GM12878 (cell line): ENCODE measurements around the gene SV2B. TPM values are rescaled to one million over a fixed set of nuclear protein-coding genes. Genes with fewer than 3 reads are reported as not detected.

Experiments
- ATAC-seq: fragments of 200-7000 bp; cut with Tn5 transposase; 3 replicates; pipeline ENCODE4 v1.9.1; 2020; ENCODE audit warnings: mild to moderate bottlenecking, moderate library complexity
- BruUV-seq: library from RNA; stranded (reverse); fragments of 400-500 nt; replicated peaks from 2 replicates; lab custom pipeline; 2021; lab: Mats Ljungman, UMichigan
- CTCF ChIA-PET: fragments of 300-600 bp; sonication (Branson Sonifier 250); formaldehyde crosslinking; extraction: SDS; loops from one replicate; lab custom pipeline; 2021; ENCODE audit warnings: inconsistent platforms; lab: Yijun Ruan, JAX
- POLR2A ChIA-PET: fragments of 350-600 bp; formaldehyde crosslinking; extraction: SDS; loops from one replicate; lab custom pipeline; 2021; ENCODE audit warnings: inconsistent platforms; lab: Charles Lee
- RAD21 ChIA-PET: fragments of 300-600 bp; sonication (Branson Sonifier 250); formaldehyde crosslinking; loops from one replicate; lab custom pipeline; 2023; ENCODE audit warnings: antibody characterized with exemption; ENCODE audit not compliant: unreplicated experiment; lab: Charles Lee
- SMC1A ChIA-PET: fragments of 300-600 bp; sonication (Branson Sonifier 250); formaldehyde crosslinking; loops from one replicate; lab custom pipeline; 2023; ENCODE audit not compliant: unreplicated experiment, uncharacterized antibody; lab: Charles Lee
- DNase-seq: peaks from one replicate; pipeline ENCODE4 v3.0.0-alpha.2; 2011; ENCODE audit warnings: low read depth, low spot score
- FAIRE-seq: peaks from 3 replicates; lab custom pipeline; 2011; peaks lifted over from hg19 to GRCh38; lab: Jason Lieb, UNC
- H2AFZ ChIP-seq: 2 replicates; pipeline ENCODE4 v1.6.0; 2011; ENCODE audit warnings: low read depth, low read length, control low read depth; ENCODE audit not compliant: control insufficient read depth
- H3K27ac ChIP-seq: 2 replicates; pipeline ENCODE4 v1.5.1; 2011; ENCODE audit warnings: control low read depth; ENCODE audit not compliant: control insufficient read depth, insufficient read depth
- H3K27me3 ChIP-seq, 2 experiments: replicated peaks in 1 of 2; 2 replicates each; pipeline versions ENCODE4 v1.6.0 to v1.6.1; 2011; ENCODE audit warnings: low read length in 1 of 2; ENCODE audit not compliant: control insufficient read depth in 2 of 2, insufficient read depth in 2 of 2
- H3K36me3 ChIP-seq, 2 experiments: 2 replicates each; pipeline ENCODE4 v1.5.1; 2011; ENCODE audit warnings: low read length in 1 of 2; ENCODE audit not compliant: control insufficient read depth in 2 of 2, insufficient read depth in 2 of 2
- H3K4me1 ChIP-seq: 2 replicates; pipeline ENCODE4 v1.6.1; 2011; ENCODE audit warnings: mild to moderate bottlenecking, low read length, moderate library complexity, mixed read lengths; ENCODE audit not compliant: control insufficient read depth, insufficient read depth
- H3K4me2 ChIP-seq: 2 replicates; pipeline ENCODE4 v1.6.0; 2011; ENCODE audit warnings: control low read depth; ENCODE audit not compliant: control insufficient read depth, insufficient read depth
- H3K4me3 ChIP-seq: fragments of 200-600 bp; sonication (generic); 2 replicates; pipeline ENCODE4 v1.5.1; 2016
- H3K79me2 ChIP-seq: 2 replicates; pipeline ENCODE4 v1.6.0; 2011; ENCODE audit warnings: low read length; ENCODE audit not compliant: control insufficient read depth, insufficient read depth
- H3K9ac ChIP-seq: 2 replicates; pipeline ENCODE4 v1.8.0; 2011; ENCODE audit warnings: low read length, control low read depth, mixed read lengths; ENCODE audit not compliant: control insufficient read depth, insufficient read depth
- H3K9me3 ChIP-seq: replicated peaks from 3 replicates; pipeline ENCODE4 v1.5.1; 2011; ENCODE audit warnings: mild to moderate bottlenecking, low read length; ENCODE audit not compliant: control insufficient read depth, insufficient read depth
- H4K20me1 ChIP-seq: 2 replicates; pipeline ENCODE4 v1.6.0; 2011; ENCODE audit not compliant: control insufficient read depth, insufficient read depth
- CREB1 ChIP-seq: IDR thresholded peaks from 2 replicates; pipeline ENCODE4 v1.6.1; 2012; ENCODE audit warnings: low read depth, mild to moderate bottlenecking, inconsistent platforms
- WGBS: methylation state at CpG from one replicate; pipeline ENCODE4 v1.1.6; 2016; ENCODE audit warnings: low lambda C conversion rate; ENCODE audit not compliant: insufficient replicate concordance, insufficient coverage; ENCODE audit errors: missing lambda C conversion rate; 5-methylcytosine and 5-hydroxymethylcytosine counted together
- in situ Hi-C: fragments of 300-500 bp; cut with MboI; formaldehyde crosslinking; loops from 9 replicates; pipeline ENCODE4 v1.14.3; 2018; ENCODE audit warnings: mixed read lengths
- intact Hi-C: fragments of 100-400 bp; cut with micrococcal nuclease; formaldehyde crosslinking; loops from one replicate; pipeline ENCODE4 v1.14.2; 2022; ENCODE audit not compliant: unreplicated experiment
- polyA plus RNA-seq, 11 experiments: library from polyadenylated mRNA; depleted of rRNA in 4 of 11; unstranded in 6 of 11; stranded (reverse) in 5 of 11; fragments of >200 nt; fragmentation: Nextera tagmentation in 4 of 11; fragmentation: Illumina TruSeq in 1 of 11; extraction: Ambion mirVana in 4 of 11; extraction: Trizol in 1 of 11; gene quantifications; 1 replicate in 1 of 11; 2 replicates in 10 of 11; pipeline versions ENCODE4 v1.2.1 to v1.2.3, GENCODE V29; 2011 to 2016; ENCODE audit warnings: inconsistent platforms in 2 of 11, missing spikeins in 2 of 11, low read depth in 1 of 11
- total RNA-seq, 4 experiments: library from RNA; depleted of rRNA in 3 of 4; stranded (reverse); fragments of >200 nt in 3 of 4; fragmentation: Illumina TruSeq in 1 of 4; extraction: Trizol in 1 of 4; gene quantifications; 2 replicates each; pipeline versions ENCODE4 v1.2.1 to v1.2.3, GENCODE V29; 2013 to 2021
- TF ChIP-seq, protein P1 (sequence below), 3 experiments: IDR thresholded peaks in 2 of 3; conservative IDR thresholded peaks in 1 of 3; 2 replicates each; pipeline ENCODE4 v1.5.1; 2011; ENCODE audit warnings: low read depth in 3 of 3, low read length in 3 of 3, mild to moderate bottlenecking in 3 of 3, control low read depth in 2 of 3, moderate library complexity in 2 of 3, inconsistent platforms in 1 of 3, mixed read lengths in 1 of 3; ENCODE audit not compliant: control insufficient read depth in 2 of 3, insufficient read depth in 1 of 3; ENCODE audit errors: extremely low read depth in 1 of 3
- TF ChIP-seq, protein P2 (sequence below): fragments of 450-650 bp; IDR thresholded peaks from 2 replicates; pipeline ENCODE4 v1.6.1; 2016; ENCODE audit warnings: mild to moderate bottlenecking

SV2B gene
- total and polyA plus RNA-seq, 10 of the 15 experiments (the other 5 are each of a cell fraction or from before 2014, with no cell fraction given): 0.03 to 1.7 (median 1.3) TPM

DNA sequence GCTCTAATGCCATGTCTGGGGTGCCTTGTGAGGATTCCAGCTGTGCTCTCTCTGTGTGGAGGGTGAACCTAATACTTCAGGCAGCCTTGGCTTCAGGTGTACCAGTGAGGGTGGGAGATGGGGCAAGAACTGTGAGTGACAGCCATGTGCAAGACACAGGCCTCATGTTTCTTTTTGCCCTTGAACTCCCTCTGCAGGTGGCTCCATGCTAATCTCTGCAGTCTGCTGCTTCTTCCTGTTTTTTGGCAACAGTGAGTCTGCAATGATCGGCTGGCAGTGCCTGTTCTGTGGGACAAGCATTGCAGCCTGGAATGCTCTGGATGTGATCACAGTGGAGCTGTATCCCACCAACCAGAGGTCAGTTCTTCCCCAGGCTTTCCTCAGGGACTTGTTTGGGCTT lies 189.3 kb downstream of the SV2B start:
- ChIA-PET POLR2A (no interaction called here), RAD21 (no interaction called here), SMC1A (no interaction called here), CTCF (interaction anchor here (1.6 kb wide), 1 partner anchor 20 kb away, joined by 5 read pairs; no protein-coding TSS in a partner anchor)
- Histone ChIP-seq H3K4me3 (no peak overlapping the region), H3K9me3 (no peaks in the 10 kb centered on the region), H3K4me2 (no peak overlapping the region), H4K20me1 (no peaks in the 10 kb centered on the region), H3K27ac (no peak overlapping the region), H2AFZ (no peak overlapping the region), H3K36me3 (no peaks in the 10 kb centered on the region), H3K4me1 (no peaks in the 10 kb centered on the region), H3K9ac (no peak overlapping the region), H3K79me2 (no peaks in the 10 kb centered on the region), H3K27me3 (no peaks in the 10 kb centered on the region; a peak in 1 of 4 replicates)
- in situ Hi-C loops (no loop called here), intact Hi-C loops (no loop called here)
- WGBS: 0% methylated on average over 1 of the region's 1 CpG
- DNase-seq (no peak), FAIRE-seq (no peak), ATAC-seq (peak; percentile 34; the same call in 1 of the 3 replicates)
- TF ChIP-seq, protein P1, sequence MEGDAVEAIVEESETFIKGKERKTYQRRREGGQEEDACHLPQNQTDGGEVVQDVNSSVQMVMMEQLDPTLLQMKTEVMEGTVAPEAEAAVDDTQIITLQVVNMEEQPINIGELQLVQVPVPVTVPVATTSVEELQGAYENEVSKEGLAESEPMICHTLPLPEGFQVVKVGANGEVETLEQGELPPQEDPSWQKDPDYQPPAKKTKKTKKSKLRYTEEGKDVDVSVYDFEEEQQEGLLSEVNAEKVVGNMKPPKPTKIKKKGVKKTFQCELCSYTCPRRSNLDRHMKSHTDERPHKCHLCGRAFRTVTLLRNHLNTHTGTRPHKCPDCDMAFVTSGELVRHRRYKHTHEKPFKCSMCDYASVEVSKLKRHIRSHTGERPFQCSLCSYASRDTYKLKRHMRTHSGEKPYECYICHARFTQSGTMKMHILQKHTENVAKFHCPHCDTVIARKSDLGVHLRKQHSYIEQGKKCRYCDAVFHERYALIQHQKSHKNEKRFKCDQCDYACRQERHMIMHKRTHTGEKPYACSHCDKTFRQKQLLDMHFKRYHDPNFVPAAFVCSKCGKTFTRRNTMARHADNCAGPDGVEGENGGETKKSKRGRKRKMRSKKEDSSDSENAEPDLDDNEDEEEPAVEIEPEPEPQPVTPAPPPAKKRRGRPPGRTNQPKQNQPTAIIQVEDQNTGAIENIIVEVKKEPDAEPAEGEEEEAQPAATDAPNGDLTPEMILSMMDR (IDR thresholded peaks at IDR 0.05 in 2 of 3, conservative IDR thresholded peaks at IDR 0.05 in 1 of 3; ENCODE audit: control insufficient read depth in 2 of 3, extremely low read depth in 1 of 3, insufficient read depth in 1 of 3, low read depth in 3 of 3, low read length in 3 of 3): peak in 2 of 3 experiments; percentile 19 to 30; a peak in 2 of 6 replicates
- TF ChIP-seq CREB1: no peak
- TF ChIP-seq, protein P2, sequence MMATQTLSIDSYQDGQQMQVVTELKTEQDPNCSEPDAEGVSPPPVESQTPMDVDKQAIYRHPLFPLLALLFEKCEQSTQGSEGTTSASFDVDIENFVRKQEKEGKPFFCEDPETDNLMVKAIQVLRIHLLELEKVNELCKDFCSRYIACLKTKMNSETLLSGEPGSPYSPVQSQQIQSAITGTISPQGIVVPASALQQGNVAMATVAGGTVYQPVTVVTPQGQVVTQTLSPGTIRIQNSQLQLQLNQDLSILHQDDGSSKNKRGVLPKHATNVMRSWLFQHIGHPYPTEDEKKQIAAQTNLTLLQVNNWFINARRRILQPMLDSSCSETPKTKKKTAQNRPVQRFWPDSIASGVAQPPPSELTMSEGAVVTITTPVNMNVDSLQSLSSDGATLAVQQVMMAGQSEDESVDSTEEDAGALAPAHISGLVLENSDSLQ: peak; percentile 50; the same call in 1 of the 2 replicates
- no TSS peak for BruUV-seq
